Effector memory CD4-positive, alpha-beta T cell (primary cell): Measurements from ENCODE around the gene ESR1.

Experiments
- DNase-seq, 3 donors: peaks; one replicate each; pipeline ENCODE4 v3.0.0-alpha.2; 2020
- H3K27ac ChIP-seq: 2 replicates; pipeline ENCODE4 v1.7.0; 2013; ENCODE audit warnings: mild to moderate bottlenecking, low read length, moderate library complexity; ENCODE audit not compliant: insufficient read depth, poor library complexity, severe bottlenecking
- H3K27me3 ChIP-seq: replicated peaks from 2 replicates; pipeline ENCODE4 v1.7.0; 2013; ENCODE audit warnings: mild to moderate bottlenecking, low read length; ENCODE audit not compliant: insufficient read depth, control insufficient read depth, poor library complexity, severe bottlenecking
- H3K36me3 ChIP-seq: 2 replicates; pipeline ENCODE4 v1.7.0; 2013; ENCODE audit warnings: mild to moderate bottlenecking, low read length, moderate library complexity; ENCODE audit not compliant: control insufficient read depth, insufficient read depth
- H3K4me1 ChIP-seq: 2 replicates; pipeline ENCODE4 v1.7.0; 2013; ENCODE audit warnings: low read length, mild to moderate bottlenecking; ENCODE audit not compliant: control insufficient read depth, insufficient read depth, poor library complexity, severe bottlenecking
- H3K4me3 ChIP-seq: 2 replicates; pipeline ENCODE4 v1.7.0; 2013; ENCODE audit warnings: low read length, low read depth, mild to moderate bottlenecking; ENCODE audit not compliant: insufficient read depth, poor library complexity, severe bottlenecking
- H3K9me3 ChIP-seq: 2 replicates; pipeline ENCODE4 v1.7.0; 2013; ENCODE audit warnings: mild to moderate bottlenecking, low read length, moderate library complexity; ENCODE audit not compliant: control insufficient read depth

ESR1 gene

DNA sequence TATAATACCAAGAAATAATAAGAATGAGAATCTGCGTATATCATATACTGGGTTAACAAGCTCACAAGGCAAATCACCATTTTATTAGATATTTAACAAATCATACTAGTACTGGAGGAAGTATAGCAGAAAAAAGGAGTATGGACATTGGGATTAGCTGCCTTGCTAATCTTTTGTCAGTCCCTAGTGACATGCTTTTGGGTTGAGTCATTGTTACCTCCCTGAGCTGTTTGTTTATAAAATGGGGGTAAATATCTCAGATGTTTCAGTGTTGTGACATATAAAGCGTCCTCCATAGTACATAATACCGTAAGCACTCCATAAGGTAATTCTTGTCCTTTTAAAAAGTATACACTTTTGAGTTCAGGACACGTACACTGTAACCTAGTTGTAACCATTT is 107.0 kb downstream of the ESR1 start:
- Histone ChIP-seq H3K4me1 (no peaks in the 10 kb centered on the region), H3K9me3 (no peaks in the 10 kb centered on the region), H3K4me3 (no peak overlapping the region), H3K27ac (no peak overlapping the region), H3K27me3 (no peaks in the 10 kb centered on the region), H3K36me3 (no peaks in the 10 kb centered on the region)
- DNase-seq: no peak

DNA sequence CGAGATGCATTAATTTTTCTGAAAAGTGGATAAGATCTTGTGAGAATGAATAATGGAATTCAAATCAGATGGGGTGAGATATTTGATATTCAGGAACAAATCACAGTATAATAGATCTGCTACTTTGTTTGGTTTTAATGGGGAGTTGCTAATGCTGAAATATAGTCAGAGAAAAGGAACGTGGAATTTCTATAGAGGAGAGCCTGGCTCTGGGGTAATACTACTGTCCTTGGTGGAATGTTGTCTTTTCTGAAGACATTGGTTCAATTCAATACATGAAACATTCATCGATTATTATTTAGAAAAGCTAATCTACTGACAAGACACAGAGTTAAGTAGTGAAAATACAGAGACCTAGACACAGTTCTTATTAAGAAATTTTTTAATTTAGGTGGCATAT is 108.6 kb downstream of the ESR1 start:
- Histone ChIP-seq H3K27me3 (no peaks in the 10 kb centered on the region), H3K9me3 (no peaks in the 10 kb centered on the region), H3K4me3 (no peak overlapping the region), H3K27ac (no peak overlapping the region), H3K4me1 (no peaks in the 10 kb centered on the region), H3K36me3 (no peaks in the 10 kb centered on the region)
- DNase-seq: no peak

DNA sequence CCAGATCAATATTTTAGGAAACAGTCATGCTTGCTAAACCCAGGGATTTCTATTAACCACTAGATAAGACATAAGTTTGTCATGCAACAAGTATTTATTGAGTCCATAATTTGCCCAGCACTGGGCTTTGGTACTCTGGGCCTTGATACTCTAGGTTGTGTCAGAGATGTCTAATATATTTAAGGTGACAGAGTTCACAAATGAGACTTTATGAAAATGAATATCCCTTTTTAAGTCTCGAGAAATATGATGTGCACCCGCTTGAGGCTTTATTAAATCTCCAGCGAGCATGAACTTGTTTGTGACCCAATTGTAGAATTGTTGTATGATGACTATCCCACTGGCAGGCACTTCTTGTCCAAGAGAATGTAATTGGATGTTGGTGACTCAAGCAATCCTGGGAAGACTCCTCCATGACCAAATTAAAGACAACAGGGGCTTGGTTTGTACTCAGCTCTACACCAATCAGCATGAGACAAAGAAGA is 109.2 kb downstream of the ESR1 start:
- H3K4me3 ChIP-seq: no peak overlapping the region
- no peak overlapping the region for H3K27ac ChIP-seq
- no peaks in the 10 kb centered on the region for H3K27me3 ChIP-seq
- no peaks in the 10 kb centered on the region for H3K36me3 ChIP-seq
- H3K4me1 ChIP-seq: no peaks in the 10 kb centered on the region
- no peak for DNase-seq
- no peaks in the 10 kb centered on the region for H3K9me3 ChIP-seq

DNA sequence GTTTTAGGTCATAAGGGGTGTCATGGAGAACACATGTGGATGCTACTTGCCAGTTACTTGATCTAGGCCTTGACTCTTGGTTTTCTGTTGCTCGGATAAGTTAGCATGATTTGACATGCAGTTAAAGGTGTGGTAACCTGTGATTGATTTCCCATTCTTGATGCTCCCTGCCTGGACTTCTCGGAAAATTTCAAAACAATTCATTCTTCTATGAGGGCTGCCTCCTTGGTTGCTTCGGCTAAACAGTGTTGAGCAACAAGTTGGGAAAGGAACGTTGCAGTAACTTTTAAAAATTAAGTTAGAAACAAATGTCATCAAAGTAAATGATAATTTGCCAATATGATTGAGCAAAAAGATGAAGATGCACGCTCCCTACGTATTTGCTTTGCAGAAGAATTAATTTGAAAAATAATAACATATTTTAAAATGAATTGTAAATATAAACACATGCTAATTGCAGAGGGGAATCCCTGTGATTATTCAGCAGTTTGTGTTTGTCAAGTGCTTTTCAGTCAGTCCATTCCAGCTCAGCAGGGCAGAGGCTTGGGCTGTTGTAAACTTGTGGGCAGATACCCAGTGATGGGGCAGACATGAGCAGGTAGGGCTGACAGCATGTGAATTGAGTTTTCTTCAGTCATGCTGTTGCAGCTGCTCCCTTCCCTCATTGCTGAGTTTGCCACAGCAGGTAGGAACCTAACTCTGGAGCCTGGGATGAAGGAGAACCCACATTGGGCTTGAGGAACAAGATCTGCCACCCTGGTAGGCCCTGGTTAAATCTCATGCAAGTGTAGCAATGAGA is 110.2 kb downstream of the ESR1 start:
- Histone ChIP-seq H3K4me1 (no peaks in the 10 kb centered on the region), H3K27me3 (no peaks in the 10 kb centered on the region), H3K9me3 (no peaks in the 10 kb centered on the region), H3K4me3 (no peak overlapping the region), H3K27ac (no peak overlapping the region), H3K36me3 (no peaks in the 10 kb centered on the region)
- no peak for DNase-seq

DNA sequence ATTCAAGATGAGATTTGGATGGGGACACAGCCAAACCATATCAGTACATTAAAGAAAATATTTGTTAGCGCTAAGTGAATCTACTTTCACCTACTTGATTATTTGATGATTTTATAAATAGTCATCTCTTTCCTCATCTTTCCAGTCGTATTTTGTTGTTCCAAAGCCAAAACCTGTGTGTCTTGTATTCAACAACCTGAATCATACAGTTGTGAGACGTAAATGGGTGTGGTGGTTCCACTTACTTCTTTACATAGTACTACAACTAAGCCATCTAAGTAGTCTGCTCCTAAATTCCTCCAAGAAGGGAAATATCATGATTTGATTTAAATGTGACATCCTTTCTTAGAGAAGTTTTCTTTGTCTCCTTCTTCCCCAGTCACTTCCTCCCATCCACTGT is 132.8 kb downstream of the ESR1 start:
- H3K27ac ChIP-seq: no peak overlapping the region
- no peaks in the 10 kb centered on the region for H3K9me3 ChIP-seq
- no peaks in the 10 kb centered on the region for H3K36me3 ChIP-seq
- no peaks in the 10 kb centered on the region for H3K4me1 ChIP-seq
- no peak for DNase-seq
- no peak overlapping the region for H3K4me3 ChIP-seq
- no peaks in the 10 kb centered on the region for H3K27me3 ChIP-seq

DNA sequence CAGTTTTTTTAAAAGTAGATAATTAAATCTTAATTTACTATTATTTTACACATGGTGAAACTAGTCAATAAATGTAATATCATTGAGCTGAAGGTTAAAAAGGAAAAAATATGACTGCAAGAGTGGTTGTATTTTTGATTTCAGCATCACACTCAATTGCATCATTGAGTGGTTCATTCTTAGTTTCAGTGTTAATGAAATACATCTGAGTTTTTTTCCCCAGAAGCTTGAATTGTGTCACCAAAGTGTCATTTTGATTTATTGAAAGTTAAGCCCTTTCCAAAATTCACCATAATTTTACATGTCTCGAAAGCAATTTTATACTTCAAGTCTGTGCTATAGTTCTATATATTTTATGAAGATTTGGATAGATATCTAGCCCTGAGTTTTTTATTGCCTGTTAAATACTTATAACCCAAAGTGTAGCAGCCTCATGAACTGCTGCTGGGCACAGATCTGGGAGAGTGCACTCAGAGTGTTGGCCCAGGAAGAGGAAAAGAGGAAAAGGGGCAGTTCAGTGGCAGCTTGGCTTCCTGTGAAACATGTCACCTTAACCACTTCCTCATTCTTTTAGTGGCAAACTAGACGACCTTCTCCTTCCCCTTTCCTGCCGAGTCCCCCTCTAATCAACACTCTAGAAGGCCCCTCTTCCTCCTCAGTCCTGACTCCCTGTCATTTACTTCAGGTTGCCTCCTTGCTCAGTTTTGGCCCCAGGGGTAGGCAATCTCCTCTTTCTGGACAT is 140.7 kb downstream of the ESR1 start:
- Histone ChIP-seq H3K4me3 (no peak overlapping the region), H3K9me3 (no peaks in the 10 kb centered on the region), H3K36me3 (no peaks in the 10 kb centered on the region), H3K27me3 (no peaks in the 10 kb centered on the region), H3K27ac (no peak overlapping the region), H3K4me1 (no peaks in the 10 kb centered on the region)
- DNase-seq: no peak

DNA sequence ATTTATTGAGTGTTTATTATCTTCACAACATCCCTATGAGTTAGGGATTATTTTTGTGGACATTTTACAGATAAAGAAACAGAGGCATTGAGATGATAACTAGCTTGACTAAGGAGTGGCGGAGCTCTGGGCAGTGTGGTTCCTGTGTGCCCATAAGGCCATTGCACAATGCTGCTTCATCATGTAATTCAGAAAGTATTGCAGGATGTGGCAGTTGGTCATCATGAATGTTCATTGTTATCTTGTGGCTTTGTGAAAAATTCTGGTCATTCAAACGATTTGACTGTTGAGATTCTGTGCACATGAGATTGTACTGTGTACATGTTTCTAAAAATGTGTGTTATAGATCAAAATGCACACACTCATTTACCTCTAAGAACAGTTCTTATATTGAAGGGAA is 150.8 kb downstream of the ESR1 start:
- Histone ChIP-seq H3K27ac (no peak overlapping the region), H3K4me3 (no peak overlapping the region), H3K36me3 (no peaks in the 10 kb centered on the region), H3K4me1 (no peaks in the 10 kb centered on the region), H3K27me3 (no peaks in the 10 kb centered on the region), H3K9me3 (no peaks in the 10 kb centered on the region)
- DNase-seq: no peak

DNA sequence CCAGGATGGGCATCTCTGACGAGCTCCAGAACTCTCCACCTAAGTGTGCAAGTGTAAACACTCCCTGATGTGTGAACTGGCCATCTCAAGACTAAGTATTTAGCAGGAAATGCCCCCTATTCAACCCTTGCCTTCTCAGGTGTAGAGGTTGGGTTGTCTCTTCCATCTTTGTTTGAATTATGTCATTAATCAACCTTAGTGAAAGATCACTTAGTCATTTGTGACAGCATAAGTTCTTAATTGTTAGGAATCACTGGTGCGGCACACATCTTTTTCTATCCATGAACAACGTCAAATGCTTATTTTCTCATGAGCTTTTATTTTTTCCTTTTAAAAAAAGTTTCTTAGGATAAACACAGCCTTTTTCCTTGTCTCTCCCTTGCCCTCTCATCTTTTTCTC is 151.6 kb downstream of the ESR1 start:
- no peaks in the 10 kb centered on the region for H3K9me3 ChIP-seq
- H3K27ac ChIP-seq: no peak overlapping the region
- H3K27me3 ChIP-seq: no peaks in the 10 kb centered on the region
- DNase-seq: no peak
- H3K4me1 ChIP-seq: no peaks in the 10 kb centered on the region
- H3K36me3 ChIP-seq: no peaks in the 10 kb centered on the region
- H3K4me3 ChIP-seq: no peak overlapping the region

DNA sequence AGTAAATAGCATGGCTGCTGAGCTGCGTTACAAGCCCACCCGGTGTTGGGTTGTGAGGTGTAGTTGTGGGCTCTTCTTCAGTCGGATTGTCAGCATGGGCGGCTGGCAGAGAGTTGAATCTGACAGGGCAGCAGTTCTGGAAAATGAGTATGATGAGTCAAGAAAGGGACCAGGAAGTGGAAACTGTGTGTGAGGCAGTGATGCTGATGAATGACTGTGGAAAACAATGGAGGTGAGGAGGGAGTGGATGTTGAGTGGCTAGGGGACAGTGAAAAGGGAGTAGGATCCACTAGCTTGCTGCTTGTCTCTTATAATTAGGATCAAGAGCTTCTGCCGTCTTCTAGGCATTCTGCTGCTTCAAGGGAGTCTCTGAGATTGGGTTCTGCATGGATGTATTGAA is 154.3 kb downstream of the ESR1 start:
- H3K9me3 ChIP-seq: no peaks in the 10 kb centered on the region
- no peak overlapping the region for H3K4me3 ChIP-seq
- no peaks in the 10 kb centered on the region for H3K36me3 ChIP-seq
- no peaks in the 10 kb centered on the region for H3K4me1 ChIP-seq
- H3K27me3 ChIP-seq: no peaks in the 10 kb centered on the region
- no peak for DNase-seq
- no peak overlapping the region for H3K27ac ChIP-seq

DNA sequence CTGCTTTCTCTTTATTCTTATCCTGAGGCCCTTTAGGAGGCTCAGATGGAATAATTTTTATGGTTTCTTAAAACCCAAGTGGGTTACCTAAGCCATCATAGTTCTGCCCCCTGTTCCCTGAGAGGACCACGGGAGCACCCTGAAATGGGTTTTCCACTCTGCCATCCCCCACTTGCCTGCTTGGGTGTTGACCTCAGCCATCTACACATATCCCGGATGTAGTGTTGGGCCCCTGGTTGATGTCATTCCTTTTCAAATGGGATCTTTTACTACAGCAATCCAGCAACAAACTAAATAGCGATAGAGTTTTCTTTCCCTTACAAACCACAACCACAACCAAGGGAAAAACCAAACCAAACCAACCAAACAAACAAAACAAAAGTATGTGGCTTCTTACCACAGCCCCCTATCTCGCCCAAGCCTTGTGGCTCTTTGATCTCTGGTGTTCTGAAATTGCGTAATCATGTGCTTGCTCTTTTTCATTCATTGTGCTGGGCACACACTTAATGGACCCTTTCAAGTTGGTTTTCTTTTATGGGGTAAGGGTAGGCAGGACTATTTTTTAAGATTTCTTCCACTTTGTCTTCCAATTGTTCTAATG is 154.9 kb downstream of the ESR1 start:
- H3K4me3 ChIP-seq: no peak overlapping the region
- H3K4me1 ChIP-seq: no peaks in the 10 kb centered on the region
- no peak overlapping the region for H3K27ac ChIP-seq
- no peaks in the 10 kb centered on the region for H3K36me3 ChIP-seq
- DNase-seq: no peak
- H3K27me3 ChIP-seq: no peaks in the 10 kb centered on the region
- H3K9me3 ChIP-seq: no peaks in the 10 kb centered on the region
